HFFc6 (cell line): Measurements from ENCODE around the gene UBE3A. TPM values are rescaled to one million over a fixed set of nuclear protein-coding genes. Genes with fewer than 3 reads are reported as not detected.
A peak's percentile ranks its signal among the peaks of the same experiment; 100 is the strongest.

Source experiments
- DNase-seq: peaks from one replicate; pipeline ENCODE4 v3.0.0-alpha.2; 2018
- H3K27ac Mint-ChIP-seq: 2 replicates; pipeline ENCODE4 v1.8.0; 2020; ENCODE audit warnings: mild to moderate bottlenecking, mixed read lengths
- H3K27me3 Mint-ChIP-seq: 2 replicates; pipeline ENCODE4 v1.8.0; 2021; ENCODE audit warnings: mild to moderate bottlenecking, moderate library complexity, mixed read lengths; ENCODE audit not compliant: insufficient read depth
- H3K36me3 Mint-ChIP-seq: 2 replicates; pipeline ENCODE4 v1.8.0; 2021; ENCODE audit warnings: low read depth, mixed read lengths
- H3K4me1 Mint-ChIP-seq: 2 replicates; pipeline ENCODE4 v1.8.0; 2020; ENCODE audit warnings: low read depth, mixed read lengths
- H3K4me3 Mint-ChIP-seq: 2 replicates; pipeline ENCODE4 v1.8.0; 2020; ENCODE audit warnings: mild to moderate bottlenecking, moderate library complexity, mixed read lengths
- H3K9me3 Mint-ChIP-seq: 2 replicates; pipeline ENCODE4 v1.8.0; 2020; ENCODE audit warnings: mild to moderate bottlenecking, mixed read lengths
- total RNA-seq, 6 experiments: library from RNA; stranded (reverse); fragmentation: NEBNext Ultra II Directional; extraction: Animal tissue kit (Norgen Biotek cat#: 25700); gene quantifications; 2 replicates in 1 of 6; 3 replicates in 5 of 6; pipeline ENCODE4 v1.2.3, GENCODE V29; 2021
- TF ChIP-seq, protein P1 (sequence below): fragments of 200-600 bp; sonication (generic); IDR thresholded peaks from 2 replicates; pipeline ENCODE4 v1.5.0; 2021; ENCODE audit warnings: antibody characterized with exemption, mild to moderate bottlenecking

The UBE3A gene
- total RNA-seq, 6 experiments from 2014 or later: 74.9 to 82.6 (median 81.1) TPM

DNA sequence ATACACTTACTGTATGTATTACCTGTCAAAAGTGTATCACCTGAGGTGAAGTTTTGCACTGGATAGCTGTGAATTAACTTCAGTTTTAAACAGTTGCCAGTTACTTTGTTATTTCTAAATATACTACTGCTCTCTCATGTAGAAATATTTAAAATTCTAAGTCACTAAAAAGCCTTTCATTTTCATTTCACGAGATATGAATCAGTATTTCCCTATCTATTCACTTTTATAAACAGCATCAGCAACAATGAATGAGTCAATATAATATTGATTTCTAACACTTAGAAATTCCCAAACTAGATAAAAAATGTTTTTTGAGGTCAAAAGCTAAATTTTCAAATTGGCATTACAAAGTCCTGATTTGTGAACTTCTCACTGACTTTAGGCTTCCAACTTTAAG is 32.6 kb downstream of the UBE3A start:
- Mint-ChIP-seq H3K9me3 (no peaks in the 10 kb centered on the region), H3K4me1 (peaks cover 36% of the 10 kb centered on the region), H3K4me3 (no peak overlapping the region), H3K27ac (no peak overlapping the region), H3K27me3 (no peaks in the 10 kb centered on the region; the same call in 1 of the 2 replicates), H3K36me3 (peaks cover 41% of the 10 kb centered on the region)
- TF ChIP-seq, protein P1, sequence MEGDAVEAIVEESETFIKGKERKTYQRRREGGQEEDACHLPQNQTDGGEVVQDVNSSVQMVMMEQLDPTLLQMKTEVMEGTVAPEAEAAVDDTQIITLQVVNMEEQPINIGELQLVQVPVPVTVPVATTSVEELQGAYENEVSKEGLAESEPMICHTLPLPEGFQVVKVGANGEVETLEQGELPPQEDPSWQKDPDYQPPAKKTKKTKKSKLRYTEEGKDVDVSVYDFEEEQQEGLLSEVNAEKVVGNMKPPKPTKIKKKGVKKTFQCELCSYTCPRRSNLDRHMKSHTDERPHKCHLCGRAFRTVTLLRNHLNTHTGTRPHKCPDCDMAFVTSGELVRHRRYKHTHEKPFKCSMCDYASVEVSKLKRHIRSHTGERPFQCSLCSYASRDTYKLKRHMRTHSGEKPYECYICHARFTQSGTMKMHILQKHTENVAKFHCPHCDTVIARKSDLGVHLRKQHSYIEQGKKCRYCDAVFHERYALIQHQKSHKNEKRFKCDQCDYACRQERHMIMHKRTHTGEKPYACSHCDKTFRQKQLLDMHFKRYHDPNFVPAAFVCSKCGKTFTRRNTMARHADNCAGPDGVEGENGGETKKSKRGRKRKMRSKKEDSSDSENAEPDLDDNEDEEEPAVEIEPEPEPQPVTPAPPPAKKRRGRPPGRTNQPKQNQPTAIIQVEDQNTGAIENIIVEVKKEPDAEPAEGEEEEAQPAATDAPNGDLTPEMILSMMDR: no peak
- DNase-seq: no peak

DNA sequence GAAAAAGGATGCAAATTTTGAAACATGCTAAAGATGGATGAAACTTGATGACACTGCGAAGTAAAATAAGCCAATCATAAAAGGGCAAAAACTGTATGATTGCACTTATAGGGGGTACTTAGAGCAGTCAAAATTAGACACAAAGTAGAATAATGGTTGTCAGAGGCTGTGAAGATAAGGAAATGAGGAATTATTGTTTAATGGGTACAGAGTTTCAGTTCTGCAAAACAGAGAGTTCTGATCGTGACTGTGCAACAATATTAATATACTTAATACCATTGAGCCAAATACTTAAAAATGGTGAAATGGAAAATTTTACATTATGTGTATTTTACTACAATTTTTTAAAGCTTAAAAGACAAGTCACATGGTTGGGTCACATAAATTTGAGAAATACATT is 35.1 kb downstream of the UBE3A start:
- Mint-ChIP-seq H3K4me3 (no peak overlapping the region), H3K4me1 (peaks cover 19% of the 10 kb centered on the region), H3K36me3 (peaks cover 56% of the 10 kb centered on the region), H3K9me3 (no peaks in the 10 kb centered on the region), H3K27ac (no peak overlapping the region), H3K27me3 (no peaks in the 10 kb centered on the region; the same call in 1 of the 2 replicates)
- TF ChIP-seq, protein P1: no peak
- no peak for DNase-seq

DNA sequence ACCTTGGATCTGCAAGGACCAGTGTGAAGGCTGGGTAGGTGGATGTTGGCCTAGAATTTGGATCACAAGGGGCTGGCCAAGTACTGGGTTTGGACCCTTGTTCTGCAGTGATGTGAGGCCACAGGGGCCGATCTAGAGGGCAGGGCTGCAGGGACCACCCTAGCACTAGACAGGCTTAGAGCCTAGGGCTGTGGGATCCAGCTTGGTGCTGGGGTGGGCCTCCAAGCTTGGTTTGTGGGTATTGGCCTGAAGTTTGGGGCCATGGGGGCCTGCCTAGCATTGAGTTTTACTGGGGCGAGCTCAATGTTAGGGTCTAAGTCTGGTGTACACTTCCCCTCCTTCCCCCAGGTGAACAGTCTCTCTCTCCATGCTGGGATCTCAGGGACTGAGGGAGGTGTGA is 36.5 kb downstream of the UBE3A start:
- peaks cover 56% of the 10 kb centered on the region for H3K36me3 Mint-ChIP-seq
- peaks cover 2% of the 10 kb centered on the region; the same call in 1 of the 2 replicates for H3K27me3 Mint-ChIP-seq
- H3K4me1 Mint-ChIP-seq: peaks cover 26% of the 10 kb centered on the region
- TF ChIP-seq, protein P1: no peak
- no peak overlapping the region for H3K27ac Mint-ChIP-seq
- no peak overlapping the region for H3K4me3 Mint-ChIP-seq
- DNase-seq: no peak
- no peaks in the 10 kb centered on the region for H3K9me3 Mint-ChIP-seq

DNA sequence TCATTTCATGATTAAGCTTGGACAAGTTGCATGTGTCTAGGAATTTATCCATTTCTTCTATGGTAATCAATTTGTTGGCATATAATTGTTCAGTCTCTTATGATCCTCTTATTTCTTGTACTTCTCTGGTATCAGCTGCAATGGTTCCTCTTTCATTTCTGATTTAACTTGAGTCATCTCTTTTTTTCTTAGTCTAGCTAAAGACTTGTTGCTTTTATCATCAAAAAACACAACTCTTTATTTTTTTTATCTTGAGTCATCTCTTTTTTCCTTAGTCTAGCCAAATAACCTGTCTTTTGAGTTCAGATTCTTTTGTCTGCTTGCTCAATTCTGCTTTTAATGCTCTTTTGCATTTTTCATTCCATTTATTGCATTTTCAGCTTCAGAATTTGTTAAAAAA is 37.3 kb downstream of the UBE3A start:
- DNase-seq: no peak
- Mint-ChIP-seq H3K4me3 (no peak overlapping the region), H3K9me3 (no peaks in the 10 kb centered on the region), H3K4me1 (peaks cover 21% of the 10 kb centered on the region), H3K27me3 (peaks cover 3% of the 10 kb centered on the region; the same call in 1 of the 2 replicates), H3K36me3 (peaks cover 50% of the 10 kb centered on the region), H3K27ac (peak overlapping the region; percentile 10; the same call in 1 of the 2 replicates)
- TF ChIP-seq, protein P1: no peak

DNA sequence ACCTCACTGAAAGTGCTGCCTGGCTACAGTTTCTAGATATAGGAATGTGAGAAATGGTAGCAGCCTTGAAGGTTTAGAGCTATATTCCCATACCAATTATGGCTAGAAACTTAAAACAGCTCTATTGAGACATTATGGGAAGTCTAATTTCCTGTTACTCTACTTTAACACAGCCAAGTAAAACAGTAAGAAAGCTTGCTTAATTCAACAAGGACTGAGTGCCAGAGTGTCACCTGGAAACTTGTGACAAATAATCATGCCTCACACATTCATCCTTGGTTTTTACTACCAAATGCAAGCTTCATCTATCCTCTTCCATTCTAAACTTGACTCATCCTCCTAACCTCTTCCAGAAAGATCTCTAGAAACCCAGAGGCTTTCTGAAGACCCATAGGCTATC is 41.7 kb downstream of the UBE3A start:
- H3K4me3 Mint-ChIP-seq: no peak overlapping the region
- H3K27ac Mint-ChIP-seq: peak overlapping the region; percentile 25
- peaks cover 3% of the 10 kb centered on the region; the same call in 1 of the 2 replicates for H3K27me3 Mint-ChIP-seq
- H3K9me3 Mint-ChIP-seq: no peaks in the 10 kb centered on the region
- no peak for DNase-seq
- H3K36me3 Mint-ChIP-seq: peaks cover 33% of the 10 kb centered on the region
- TF ChIP-seq, protein P1: no peak
- H3K4me1 Mint-ChIP-seq: peaks cover 33% of the 10 kb centered on the region

DNA sequence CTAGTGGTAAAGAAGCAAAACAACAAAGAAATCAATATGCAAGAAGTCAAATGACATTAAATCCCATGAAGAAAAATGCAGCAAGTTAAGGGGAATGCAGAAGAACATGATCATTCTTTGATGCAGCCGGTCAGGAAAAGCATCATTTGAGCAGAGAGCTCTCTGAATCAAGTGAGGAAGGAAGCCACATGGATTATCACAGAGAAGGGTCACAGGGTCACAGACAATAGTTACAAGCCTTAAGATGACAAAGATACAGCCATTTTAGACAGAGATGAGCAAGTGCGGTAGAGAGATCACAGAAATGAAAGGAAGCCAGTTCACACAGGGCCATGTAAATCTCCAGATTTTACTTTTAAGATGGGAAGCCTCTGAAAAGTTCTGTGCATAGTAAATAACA is 43.9 kb downstream of the UBE3A start:
- H3K27me3 Mint-ChIP-seq: peaks cover 3% of the 10 kb centered on the region; the same call in 1 of the 2 replicates
- no peak overlapping the region for H3K27ac Mint-ChIP-seq
- H3K4me1 Mint-ChIP-seq: peaks cover 29% of the 10 kb centered on the region
- no peak overlapping the region for H3K4me3 Mint-ChIP-seq
- H3K9me3 Mint-ChIP-seq: no peaks in the 10 kb centered on the region
- peaks cover 27% of the 10 kb centered on the region for H3K36me3 Mint-ChIP-seq
- no peak for DNase-seq
- TF ChIP-seq, protein P1: no peak
